Measurements from ENCODE around the gene ECD. TPM values are rescaled to one million over a fixed set of nuclear protein-coding genes. Genes with fewer than 3 reads are reported as not detected.

ECD gene
- total and polyA plus RNA-seq, 2 of the 4 experiments (the other 2 are of a cell fraction), result 22.1 to 32.8 TPM

GRCh38 chr10:73139251-73139650 is 28.6 kb downstream of the ECD start:
- Histone ChIP-seq H3K14ac (replicated peaks; ENCODE audit: low read depth, low read length) (no peak overlapping the region), H3K9me3 (ENCODE audit: control insufficient read depth, insufficient read depth, low read length) (no peaks in the 10 kb centered on the region), H3K4ac (ENCODE audit: low read depth, low read length) (no peak overlapping the region), H4K5ac (ENCODE audit: low read depth, low read length) (no peak overlapping the region), H4K8ac (ENCODE audit: low read depth in 2 of 2, low read length in 2 of 2) (no peak overlapping the region), H2BK5ac (ENCODE audit: low read depth, low read length, poor library complexity, severe bottlenecking) (no peak overlapping the region), H2BK15ac (ENCODE audit: low read depth, low read length) (no peak overlapping the region), H3K23ac (ENCODE audit: low read depth, low read length) (no peak overlapping the region), H4K20me1 (ENCODE audit: insufficient read depth, low read length) (no peaks in the 10 kb centered on the region), H3K9me1 (ENCODE audit: insufficient read depth, low read length) (0 out of 2 replicates have a peak, but pooled peaks cover 2% of the 10 kb centered on the region), H3K18ac (ENCODE audit: low read depth, low read length) (no peak overlapping the region), H3K79me1 (ENCODE audit: low read depth in 1 of 2, low read length in 2 of 2) (peaks cover 3% of the 10 kb centered on the region in 2 experiments; a peak in 3 of 4 replicates), H2AK9ac (replicated peaks; ENCODE audit: low read depth, low read length, poor library complexity) (no peak overlapping the region), H3K9ac (ENCODE audit: low read depth, low read length) (no peak overlapping the region), H2BK120ac (ENCODE audit: low read depth, low read length) (no peak overlapping the region), H3K4me2 (ENCODE audit: low read depth, low read length) (no peak overlapping the region), H3K4me3 (ENCODE audit: insufficient read depth, low read depth, low read length) (no peak overlapping the region), H3K27ac (ENCODE audit: insufficient read depth, low read length) (no peak overlapping the region), H3K27me3 (ENCODE audit: control insufficient read depth, insufficient read depth, low read length) (no peaks in the 10 kb centered on the region), H2AK5ac (ENCODE audit: low read depth, low read length) (no peak overlapping the region), H4K91ac (ENCODE audit: insufficient read depth, low read depth, low read length) (no peak overlapping the region), H2AFZ (replicated peaks; ENCODE audit: low read length, poor library complexity) (no peak overlapping the region), H3K36me3 (ENCODE audit: control insufficient read depth, insufficient read depth, low read length) (peaks cover 37% of the 10 kb centered on the region), H2BK20ac (ENCODE audit: low read depth, low read length) (no peak overlapping the region), H3K56ac (ENCODE audit: extremely low read depth, insufficient read depth, low read length) (no peak overlapping the region), H3K4me1 (ENCODE audit: control insufficient read depth, insufficient read depth, low read length) (no peaks in the 10 kb centered on the region)
- ATAC-seq (ENCODE audit: low read depth) (peak; percentile 42; the same call in 1 of the 2 replicates), DNase-seq (no peak)
- POLR2A ChIA-PET (ENCODE audit: unreplicated experiment), result no interaction called here
- BruUV-seq (replicated peaks), result no TSS peak
- dilution Hi-C loops (cut with HindIII; ENCODE audit: low sequenced_read_pairs, unreplicated experiment) (no loop called here), intact Hi-C loops (cut with micrococcal nuclease) (no loop called here), in situ Hi-C loops (cut with MboI; ENCODE audit: low sequenced_read_pairs) (no loop called here)
- TF ChIP-seq BHLHE40 (IDR thresholded peaks at IDR 0.05; ENCODE audit: low read depth, low read length) (no peak), MAZ (IDR thresholded peaks at IDR 0.05; ENCODE audit: borderline replicate concordance, low read depth, low read length) (no peak), NFE2L2 (IDR thresholded peaks at IDR 0.05; ENCODE audit: low read depth, low read length) (no peak), RAD21 (IDR thresholded peaks at IDR 0.05; ENCODE audit: low read length) (no peak), POLR2A (IDR thresholded peaks at IDR 0.05; ENCODE audit: low read depth, low read length) (no peak), CHD1 (IDR thresholded peaks at IDR 0.05; ENCODE audit: low read depth, low read length) (no peak)
- CTCF ChIA-PET, result interaction anchor here (0.6 kb wide), 2 partner anchors 52 to 173 kb away, joined by 4 read pairs; no protein-coding TSS in a partner anchor
- no CpG with 5 or more reads among the region's 2 CpGs for WGBS, 2 experiments (ENCODE audit: extremely low coverage in 2 of 2, insufficient read length in 1 of 2)
